ENCODE results near the gene PLD1.
A peak's percentile ranks its signal among the peaks of the same experiment; 100 is the strongest.

PLD1 gene

GRCh38 chr3:171752329-171752728 is 58.0 kb downstream of the PLD1 start:
- no peaks in the 10 kb centered on the region for H3K27me3 ChIP-seq (ENCODE audit: insufficient read depth, low read length)

GRCh38 chr3:171749124-171749523 is 61.2 kb downstream of the PLD1 start:
- Histone ChIP-seq H3K4me2 (ENCODE audit: low read length) (no peak overlapping the region), H2BK12ac (ENCODE audit: low read length) (no peak overlapping the region), H2AFZ (ENCODE audit: insufficient read depth, low read length, poor library complexity) (no peak overlapping the region), H3K27ac (ENCODE audit: low read depth, low read length) (no peak overlapping the region), H4K91ac (ENCODE audit: low read depth, low read length) (no peak overlapping the region), H3K36me3 (ENCODE audit: control insufficient read depth in 1 of 2, insufficient read depth in 2 of 2, low read length in 2 of 2) (no peaks in the 10 kb centered on the region), H3K27me3 (ENCODE audit: insufficient read depth, low read length) (no peaks in the 10 kb centered on the region), H3K79me2 (ENCODE audit: control insufficient read depth, insufficient read depth, low read length, poor library complexity) (no peaks in the 10 kb centered on the region), H4K8ac (ENCODE audit: low read depth, low read length) (no peak overlapping the region), H3K79me1 (ENCODE audit: low read length) (no peaks in the 10 kb centered on the region), H3K18ac (ENCODE audit: low read length) (no peak overlapping the region), H2AK5ac (ENCODE audit: low read length) (no peak overlapping the region), H3K9ac (ENCODE audit: low read length) (no peak overlapping the region), H3K4ac (ENCODE audit: low read depth, low read length) (no peak overlapping the region), H3K4me3 (ENCODE audit: low read depth, low read length) (no peak overlapping the region), H3K4me1 (ENCODE audit: control insufficient read depth in 1 of 2, insufficient read depth in 2 of 2, low read length in 2 of 2) (no peaks in the 10 kb centered on the region), H3K9me3 (ENCODE audit: insufficient read depth, low read depth, low read length) (peaks cover 11% of the 10 kb centered on the region), H3K14ac (ENCODE audit: low read length) (no peak overlapping the region), H3K23ac (ENCODE audit: low read length) (no peak overlapping the region), H2BK120ac (ENCODE audit: insufficient read depth, low read length, poor library complexity) (no peak overlapping the region), H2BK5ac (ENCODE audit: low read depth, low read length, poor library complexity) (no peak overlapping the region), H4K12ac (ENCODE audit: low read depth, low read length) (no peak overlapping the region)
- no CpG with 5 or more reads among the region's 1 CpG for WGBS (ENCODE audit: extremely low coverage, insufficient coverage, insufficient read length)
- no peak for DNase-seq

More at GRCh38 chr3:171752329-171752728, 58.0 kb downstream of the PLD1 start:
- no peak overlapping the region for H3K4me3 ChIP-seq (ENCODE audit: low read depth, low read length)
- DNase-seq, result no peak
- H2BK12ac ChIP-seq (ENCODE audit: low read length), result no peak overlapping the region
- H4K12ac ChIP-seq (ENCODE audit: low read depth, low read length), result no peak overlapping the region
- no peak overlapping the region for H3K9ac ChIP-seq (ENCODE audit: low read length)
- no peaks in the 10 kb centered on the region for H3K9me3 ChIP-seq (ENCODE audit: insufficient read depth, low read depth, low read length)
- no peaks in the 10 kb centered on the region for H3K79me2 ChIP-seq (ENCODE audit: control insufficient read depth, insufficient read depth, low read length, poor library complexity)
- no peak overlapping the region for H3K23ac ChIP-seq (ENCODE audit: low read length)
- H2BK120ac ChIP-seq (ENCODE audit: insufficient read depth, low read length, poor library complexity), result no peak overlapping the region
- no peak overlapping the region for H2AFZ ChIP-seq (ENCODE audit: insufficient read depth, low read length, poor library complexity)
- no CpG with 5 or more reads among the region's 2 CpGs for WGBS (ENCODE audit: extremely low coverage, insufficient coverage, insufficient read length)
- no peaks in the 10 kb centered on the region for H3K4me1 ChIP-seq (ENCODE audit: control insufficient read depth in 1 of 2, insufficient read depth in 2 of 2, low read length in 2 of 2)
- H3K36me3 ChIP-seq (ENCODE audit: control insufficient read depth in 1 of 2, insufficient read depth in 2 of 2, low read length in 2 of 2), result no peaks in the 10 kb centered on the region
- H3K4ac ChIP-seq (ENCODE audit: low read depth, low read length), result no peak overlapping the region
- H2BK5ac ChIP-seq (ENCODE audit: low read depth, low read length, poor library complexity), result no peak overlapping the region
- no peak overlapping the region for H3K14ac ChIP-seq (ENCODE audit: low read length)
- no peak overlapping the region for H3K4me2 ChIP-seq (ENCODE audit: low read length)
- no peaks in the 10 kb centered on the region for H3K79me1 ChIP-seq (ENCODE audit: low read length)
- H3K27ac ChIP-seq (ENCODE audit: low read depth, low read length), result no peak overlapping the region
- no peak overlapping the region for H3K18ac ChIP-seq (ENCODE audit: low read length)
- no peak overlapping the region for H4K8ac ChIP-seq (ENCODE audit: low read depth, low read length)
- no peak overlapping the region for H4K91ac ChIP-seq (ENCODE audit: low read depth, low read length)
- H2AK5ac ChIP-seq (ENCODE audit: low read length), result no peak overlapping the region

- H4K91ac ChIP-seq (ENCODE audit: low read depth, low read length), result no peak overlapping the region
- no peak overlapping the region for H3K18ac ChIP-seq (ENCODE audit: low read length)
- no peaks in the 10 kb centered on the region for H3K79me2 ChIP-seq (ENCODE audit: control insufficient read depth, insufficient read depth, low read length, poor library complexity)
- H2AK5ac ChIP-seq (ENCODE audit: low read length), result no peak overlapping the region
- H3K4me2 ChIP-seq (ENCODE audit: low read length), result no peak overlapping the region
- no peak overlapping the region for H3K4me3 ChIP-seq (ENCODE audit: low read depth, low read length)
- no peak overlapping the region for H2BK5ac ChIP-seq (ENCODE audit: low read depth, low read length, poor library complexity)
- no peak overlapping the region for H3K9ac ChIP-seq (ENCODE audit: low read length)
- WGBS (ENCODE audit: extremely low coverage, insufficient coverage, insufficient read length), result no CpG with 5 or more reads among the region's 7 CpGs
- no peak overlapping the region for H4K8ac ChIP-seq (ENCODE audit: low read depth, low read length)
- H3K27me3 ChIP-seq (ENCODE audit: insufficient read depth, low read length), result no peaks in the 10 kb centered on the region
- no peaks in the 10 kb centered on the region for H3K36me3 ChIP-seq (ENCODE audit: control insufficient read depth in 1 of 2, insufficient read depth in 2 of 2, low read length in 2 of 2)
- H3K23ac ChIP-seq (ENCODE audit: low read length), result no peak overlapping the region
- H2AFZ ChIP-seq (ENCODE audit: insufficient read depth, low read length, poor library complexity), result no peak overlapping the region
- DNase-seq, result peak in 1 of 2 donors; percentile 12
- peaks cover 11% of the 10 kb centered on the region for H3K9me3 ChIP-seq (ENCODE audit: insufficient read depth, low read depth, low read length)
- no peak overlapping the region for H3K27ac ChIP-seq (ENCODE audit: low read depth, low read length)
- no peak overlapping the region for H4K12ac ChIP-seq (ENCODE audit: low read depth, low read length)
- H3K4me1 ChIP-seq (ENCODE audit: control insufficient read depth in 1 of 2, insufficient read depth in 2 of 2, low read length in 2 of 2), result no peaks in the 10 kb centered on the region
- H2BK12ac ChIP-seq (ENCODE audit: low read length), result no peak overlapping the region
- no peak overlapping the region for H3K14ac ChIP-seq (ENCODE audit: low read length)
- H2BK120ac ChIP-seq (ENCODE audit: insufficient read depth, low read length, poor library complexity), result no peak overlapping the region
- no peak overlapping the region for H3K4ac ChIP-seq (ENCODE audit: low read depth, low read length)
- H3K79me1 ChIP-seq (ENCODE audit: low read length), result no peaks in the 10 kb centered on the region
Observed at GRCh38 chr3:171748064-171748924, 62.0 kb downstream of the PLD1 start.

- H4K8ac ChIP-seq (ENCODE audit: low read depth, low read length), result no peak overlapping the region
- H3K27me3 ChIP-seq (ENCODE audit: insufficient read depth, low read length), result no peaks in the 10 kb centered on the region
- no peak overlapping the region for H4K91ac ChIP-seq (ENCODE audit: low read depth, low read length)
- H3K36me3 ChIP-seq (ENCODE audit: control insufficient read depth in 1 of 2, insufficient read depth in 2 of 2, low read length in 2 of 2), result no peaks in the 10 kb centered on the region
- no peak overlapping the region for H3K9ac ChIP-seq (ENCODE audit: low read length)
- DNase-seq, result no peak
- peaks cover 11% of the 10 kb centered on the region for H3K9me3 ChIP-seq (ENCODE audit: insufficient read depth, low read depth, low read length)
- no peak overlapping the region for H2BK5ac ChIP-seq (ENCODE audit: low read depth, low read length, poor library complexity)
- H3K4me2 ChIP-seq (ENCODE audit: low read length), result no peak overlapping the region
- no CpG with 5 or more reads among the region's 2 CpGs for WGBS (ENCODE audit: extremely low coverage, insufficient coverage, insufficient read length)
- no peak overlapping the region for H3K27ac ChIP-seq (ENCODE audit: low read depth, low read length)
- H3K14ac ChIP-seq (ENCODE audit: low read length), result no peak overlapping the region
- no peak overlapping the region for H2AK5ac ChIP-seq (ENCODE audit: low read length)
- no peak overlapping the region for H4K12ac ChIP-seq (ENCODE audit: low read depth, low read length)
- no peak overlapping the region for H3K4me3 ChIP-seq (ENCODE audit: low read depth, low read length)
- H3K23ac ChIP-seq (ENCODE audit: low read length), result no peak overlapping the region
- H3K79me1 ChIP-seq (ENCODE audit: low read length), result no peaks in the 10 kb centered on the region
- no peaks in the 10 kb centered on the region for H3K79me2 ChIP-seq (ENCODE audit: control insufficient read depth, insufficient read depth, low read length, poor library complexity)
- H3K4me1 ChIP-seq (ENCODE audit: control insufficient read depth in 1 of 2, insufficient read depth in 2 of 2, low read length in 2 of 2), result no peaks in the 10 kb centered on the region
- no peak overlapping the region for H2BK120ac ChIP-seq (ENCODE audit: insufficient read depth, low read length, poor library complexity)
- H3K4ac ChIP-seq (ENCODE audit: low read depth, low read length), result no peak overlapping the region
- H2AFZ ChIP-seq (ENCODE audit: insufficient read depth, low read length, poor library complexity), result no peak overlapping the region
- no peak overlapping the region for H3K18ac ChIP-seq (ENCODE audit: low read length)
- H2BK12ac ChIP-seq (ENCODE audit: low read length), result no peak overlapping the region
Observed at GRCh38 chr3:171747223-171747920, 62.9 kb downstream of the PLD1 start.
